H1 (cell line): Measurements from ENCODE around the gene SLC4A7. TPM values are rescaled to one million over a fixed set of nuclear protein-coding genes. Genes with fewer than 3 reads are reported as not detected.

ENCODE experiments used
- CTCF ChIA-PET: fragments of 300-600 bp; sonication (Branson Sonifier 250); formaldehyde crosslinking; loops from one replicate; lab custom pipeline; 2021; ENCODE audit not compliant: partially characterized antibody; lab: Charles Lee
- POLR2A ChIA-PET: fragments of 300-600 bp; sonication (Branson Sonifier 250); formaldehyde crosslinking; loops from one replicate; lab custom pipeline; 2021; ENCODE audit warnings: inconsistent platforms; ENCODE audit not compliant: partially characterized antibody; lab: Charles Lee
- DNase-seq, 2 experiments: peaks; one replicate each; pipeline versions ENCODE4 v3.0.0 to v3.0.0-alpha.2; 2010 to 2022; ENCODE audit warnings: low spot score in 2 of 2, low read depth in 1 of 2, mixed read lengths in 1 of 2
- FAIRE-seq: peaks from 2 replicates; lab custom pipeline; 2011; peaks lifted over from hg19 to GRCh38; lab: Jason Lieb, UNC
- H2AFZ ChIP-seq: 2 replicates; pipeline ENCODE4 v1.8.1; 2012; ENCODE audit warnings: low read length, inconsistent platforms
- H2AK5ac ChIP-seq: 2 replicates; pipeline ENCODE4 v1.6.1; 2013; ENCODE audit warnings: low read depth, low read length
- H2BK120ac ChIP-seq: replicated peaks from 2 replicates; pipeline ENCODE3; 2013; ENCODE audit warnings: low read depth, low read length, inconsistent platforms
- H2BK12ac ChIP-seq: 2 replicates; pipeline ENCODE4 v1.6.1; 2013; ENCODE audit warnings: low read depth, low read length
- H2BK15ac ChIP-seq: 2 replicates; pipeline ENCODE4 v1.6.1; 2013; ENCODE audit warnings: low read length
- H2BK20ac ChIP-seq: 2 replicates; pipeline ENCODE4 v1.6.1; 2013; ENCODE audit warnings: low read length
- H2BK5ac ChIP-seq: 2 replicates; pipeline ENCODE4 v1.6.1; 2013; ENCODE audit warnings: low read depth, low read length
- H3K14ac ChIP-seq: 2 replicates; pipeline ENCODE4 v1.6.1; 2013; ENCODE audit warnings: inconsistent platforms; ENCODE audit not compliant: insufficient read length
- H3K18ac ChIP-seq: 2 replicates; pipeline ENCODE4 v1.6.1; 2013; ENCODE audit warnings: low read length; ENCODE audit errors: extremely low read depth
- H3K23ac ChIP-seq: 2 replicates; pipeline ENCODE4 v1.6.1; 2013; ENCODE audit warnings: inconsistent platforms; ENCODE audit not compliant: insufficient read length
- H3K23me2 ChIP-seq: 2 replicates; pipeline ENCODE4 v1.6.1; 2013; ENCODE audit warnings: low read depth, low read length
- H3K27ac ChIP-seq: 2 replicates; pipeline ENCODE4 v1.6.1; 2011; ENCODE audit warnings: low read depth, low read length, inconsistent platforms
- H3K27me3 ChIP-seq, 4 experiments: replicated peaks in 1 of 4; 1 replicate in 1 of 4; 2 replicates in 3 of 4; pipeline versions ENCODE4 v1.6.1 to v1.8.1; 2011 to 2013; ENCODE audit warnings: low read length in 3 of 4, mild to moderate bottlenecking in 3 of 4, inconsistent platforms in 2 of 4, mixed read lengths in 2 of 4, moderate library complexity in 1 of 4; ENCODE audit not compliant: control insufficient read depth in 3 of 4, insufficient read depth in 3 of 4; ENCODE audit errors: extremely low read depth in 1 of 4
- H3K36me3 ChIP-seq, 4 experiments: 2 replicates each; pipeline versions ENCODE4 v1.6.1 to v1.8.1; 2011 to 2013; ENCODE audit warnings: mild to moderate bottlenecking in 4 of 4, low read length in 3 of 4, moderate library complexity in 2 of 4, control low read depth in 1 of 4, inconsistent platforms in 1 of 4; ENCODE audit not compliant: insufficient read depth in 4 of 4, control insufficient read depth in 2 of 4
- H3K4ac ChIP-seq: replicated peaks from 2 replicates; pipeline ENCODE3; 2013; ENCODE audit warnings: low read length, low read depth, mixed read lengths, inconsistent platforms; ENCODE audit not compliant: insufficient read length
- H3K4me1 ChIP-seq, 4 experiments: replicated peaks in 1 of 4; 1 replicate in 1 of 4; 2 replicates in 3 of 4; pipeline versions ENCODE4 v1.6.1 to v1.8.1; 2011 to 2013; ENCODE audit warnings: low read length in 3 of 4, inconsistent platforms in 2 of 4, mixed read lengths in 1 of 4; ENCODE audit not compliant: insufficient read depth in 4 of 4, control insufficient read depth in 3 of 4
- H3K4me2 ChIP-seq, 2 experiments: 2 replicates each; pipeline versions ENCODE4 v1.6.1 to v1.8.1; 2011 to 2013; ENCODE audit warnings: low read depth in 2 of 2, low read length in 2 of 2, control low read depth in 1 of 2, inconsistent platforms in 1 of 2, mild to moderate bottlenecking in 1 of 2; ENCODE audit not compliant: insufficient read depth in 1 of 2
- H3K4me3 ChIP-seq, 4 experiments: fragments of 200-600, 300-600 bp in 1 of 4; sonication (generic), shearing (Covaris generic), sonication (Bioruptor Twin) in 1 of 4; 2 replicates each; pipeline versions ENCODE4 v1.5.1 to v1.8.1; 2011 to 2016; ENCODE audit warnings: low read length in 4 of 4, low read depth in 3 of 4, control low read depth in 2 of 4, inconsistent platforms in 2 of 4, mild to moderate bottlenecking in 2 of 4, mixed read lengths in 1 of 4, moderate library complexity in 1 of 4; ENCODE audit not compliant: insufficient read depth in 2 of 4; ENCODE audit errors: extremely low read depth in 1 of 4
- H3K56ac ChIP-seq: replicated peaks from 2 replicates; pipeline ENCODE3; 2013; ENCODE audit warnings: low read depth, mild to moderate bottlenecking, mixed read lengths, low read length, inconsistent platforms; ENCODE audit not compliant: insufficient read length
- H3K79me1 ChIP-seq: 2 replicates; pipeline ENCODE4 v1.6.1; 2013; ENCODE audit warnings: low read depth, low read length, control low read depth
- H3K79me2 ChIP-seq, 2 experiments: 2 replicates each; pipeline versions ENCODE4 v1.6.1 to v1.8.1; 2012 to 2013; ENCODE audit warnings: low read length in 2 of 2, mild to moderate bottlenecking in 2 of 2, inconsistent platforms in 1 of 2; ENCODE audit not compliant: insufficient read depth in 2 of 2, control insufficient read depth in 1 of 2
- H3K9ac ChIP-seq, 4 experiments: replicated peaks in 1 of 4; 1 replicate in 1 of 4; 2 replicates in 3 of 4; pipeline versions ENCODE4 v1.6.1 to v1.8.1; 2011 to 2013; ENCODE audit warnings: low read depth in 3 of 4, low read length in 3 of 4, control low read depth in 2 of 4, mild to moderate bottlenecking in 2 of 4, moderate library complexity in 2 of 4, inconsistent platforms in 1 of 4; ENCODE audit errors: extremely low read depth in 1 of 4
- H3K9me3 ChIP-seq, 2 experiments: 2 replicates each; pipeline versions ENCODE4 v1.6.1 to v1.8.1; 2012 to 2013; ENCODE audit warnings: mild to moderate bottlenecking in 2 of 2, moderate library complexity in 2 of 2, control low read depth in 1 of 2, inconsistent platforms in 1 of 2, low read depth in 1 of 2, low read length in 1 of 2, mixed read lengths in 1 of 2; ENCODE audit not compliant: insufficient read depth in 2 of 2
- H4K20me1 ChIP-seq, 2 experiments: replicated peaks in 1 of 2; 2 replicates each; pipeline versions ENCODE3 to v1.8.1; 2011 to 2013; ENCODE audit warnings: inconsistent platforms in 2 of 2, low read length in 2 of 2, mild to moderate bottlenecking in 1 of 2; ENCODE audit not compliant: insufficient read depth in 2 of 2, control insufficient read depth in 1 of 2
- H4K5ac ChIP-seq: 2 replicates; pipeline ENCODE4 v1.6.1; 2013; ENCODE audit warnings: low read length, low read depth, mixed read lengths, inconsistent platforms; ENCODE audit not compliant: insufficient read length
- H4K8ac ChIP-seq: 2 replicates; pipeline ENCODE4 v1.8.0; 2013; ENCODE audit warnings: mild to moderate bottlenecking, moderate library complexity, low read length, inconsistent platforms; ENCODE audit not compliant: insufficient read depth; ENCODE audit errors: extremely low read depth
- H4K91ac ChIP-seq: replicated peaks from 2 replicates; pipeline ENCODE3; 2013; ENCODE audit warnings: low read length, mixed read lengths, inconsistent platforms; ENCODE audit not compliant: insufficient read length
- CHD2 ChIP-seq: IDR thresholded peaks from 2 replicates; pipeline ENCODE4 v1.6.1; 2012; ENCODE audit warnings: low read length, improper control_type of control experiment
- CREB1 ChIP-seq: IDR thresholded peaks from 2 replicates; pipeline ENCODE4 v1.6.1; 2012; ENCODE audit warnings: inconsistent platforms
- EP300 ChIP-seq, 2 experiments: IDR thresholded peaks; 1 replicate in 1 of 2; 2 replicates in 1 of 2; pipeline ENCODE4 v1.6.1; 2011 to 2012; ENCODE audit warnings: low read depth in 2 of 2, low read length in 2 of 2, mild to moderate bottlenecking in 2 of 2, borderline replicate concordance in 1 of 2, inconsistent platforms in 1 of 2, moderate library complexity in 1 of 2
- NRF1 ChIP-seq: IDR thresholded peaks from 2 replicates; pipeline ENCODE4 v1.6.1; 2011; ENCODE audit warnings: mild to moderate bottlenecking, low read depth, low read length, improper control_type of control experiment
- SIN3A ChIP-seq, 2 experiments: IDR thresholded peaks in 1 of 2; conservative IDR thresholded peaks in 1 of 2; 2 replicates each; pipeline ENCODE4 v1.6.1; 2011 to 2012; ENCODE audit warnings: low read length in 2 of 2, improper control_type of control experiment in 1 of 2, low read depth in 1 of 2, mild to moderate bottlenecking in 1 of 2
- whole genome bisulfite sequencing, 2 experiments: shearing (Covaris generic) in 1 of 2; methylation state at CpG; one replicate each; pipeline versions ENCODE4 v1.1.6 to v1.1.7; 2013 to 2015; ENCODE audit warnings: low lambda C conversion rate in 2 of 2, mixed read lengths in 2 of 2, inconsistent platforms in 1 of 2, low coverage in 1 of 2, missing lambda C conversion rate in 1 of 2; ENCODE audit not compliant: insufficient replicate concordance in 2 of 2, insufficient coverage in 1 of 2, insufficient read length in 1 of 2; ENCODE audit errors: extremely low coverage in 1 of 2, missing lambda C conversion rate in 1 of 2; 5-methylcytosine and 5-hydroxymethylcytosine counted together
- polyA plus RNA-seq, 7 experiments: library from polyadenylated mRNA; depleted of rRNA in 3 of 7; stranded (reverse) in 5 of 7; unstranded in 2 of 7; fragments of >200 nt in 5 of 7; fragments of 200-250 nt in 2 of 7; gene quantifications; 1 replicate in 5 of 7; 2 replicates in 1 of 7; 4 replicates in 1 of 7; pipeline versions ENCODE4 v1.2.1 to v1.2.3, GENCODE V29; 2011 to 2013; ENCODE audit warnings: missing spikeins in 2 of 7, mixed read lengths in 2 of 7
- total RNA-seq: library from RNA; stranded (reverse); fragmentation: NEBNext Ultra II Directional; extraction: Animal tissue kit (Norgen Biotek cat#: 25700); gene quantifications from 2 replicates; pipeline ENCODE4 v1.2.1, GENCODE V29; 2021

SLC4A7 gene
- total and polyA plus RNA-seq, 2 of the 8 experiments (the other 6 are each of a cell fraction or from before 2014, with no cell fraction given) = 14.9 to 70.5 TPM

GRCh38 chr3:27501759-27502158 is 17.6 kb upstream of the SLC4A7 start:
- Histone ChIP-seq H2BK20ac (no peak overlapping the region), H3K14ac (no peak overlapping the region), H3K79me2 (no peaks in the 10 kb centered on the region)
- no peak for DNase-seq
- TF ChIP-seq NRF1 (no peak), EP300 (IDR thresholded peaks at IDR 0.05; ENCODE audit: borderline replicate concordance in 1 of 2, low read depth in 2 of 2, low read length in 2 of 2) (no peak), SIN3A (conservative IDR thresholded peaks at IDR 0.05 in 1 of 2, IDR thresholded peaks at IDR 0.05 in 1 of 2; ENCODE audit: low read depth in 1 of 2, low read length in 2 of 2) (no peak), CHD2 (no peak), CREB1 (no peak)
- TF ChIP-seq, all 59 proteins: peak for 0
- no peaks in the 10 kb centered on the region for H3K79me1 ChIP-seq
- no peak overlapping the region for H2BK120ac ChIP-seq
- H3K4me2 ChIP-seq = no peak overlapping the region
- POLR2A ChIA-PET = interaction anchor here (0.7 kb wide), 1 partner anchor 32 kb away, joined by 3 read pairs; no protein-coding TSS in a partner anchor
- no peaks in the 10 kb centered on the region; a peak in 2 of 7 replicates for H3K4me1 ChIP-seq
- H2BK15ac ChIP-seq = no peak overlapping the region
- H3K23me2 ChIP-seq = no peaks in the 10 kb centered on the region
- 78% methylated on average over 3 of the region's 3 CpGs; no CpG with 5 or more reads in 1 of the 2 experiments for WGBS, 2 experiments
- H2BK5ac ChIP-seq = no peak overlapping the region
- H3K56ac ChIP-seq = no peak overlapping the region
- no peaks in the 10 kb centered on the region for H4K20me1 ChIP-seq
- no peaks in the 10 kb centered on the region for H3K9me3 ChIP-seq
- no peak overlapping the region for H4K5ac ChIP-seq
- no peak overlapping the region for H2AK5ac ChIP-seq
- H3K9ac ChIP-seq = no peak overlapping the region
- H3K18ac ChIP-seq = no peak overlapping the region
- no peak overlapping the region for H3K4me3 ChIP-seq
- no peak overlapping the region for H3K27ac ChIP-seq
- H4K8ac ChIP-seq = no peak overlapping the region
- H3K27me3 ChIP-seq = no peaks in the 10 kb centered on the region
- no peak overlapping the region for H2BK12ac ChIP-seq
- no peak overlapping the region for H4K91ac ChIP-seq
- H3K4ac ChIP-seq = no peak overlapping the region
- CTCF ChIA-PET = interaction anchor here (0.5 to 1.4 kb wide), 2 partner anchors 12 to 140 kb away, joined by 3 to 4 read pairs; no protein-coding TSS in a partner anchor
- H2AFZ ChIP-seq = no peak overlapping the region
- no peak for FAIRE-seq
- H3K36me3 ChIP-seq = no peaks in the 10 kb centered on the region
- H3K23ac ChIP-seq = no peak overlapping the region
